ENCODE measurements around the gene SCFD2. TPM values are rescaled to one million over a fixed set of nuclear protein-coding genes. Genes with fewer than 3 reads are reported as not detected.

SCFD2 gene
- polyA plus RNA-seq, 3 donors = 5.4 to 9.4 (median 6.7) TPM

GRCh38 chr4:52997132-52997416, 368.8 kb downstream of the SCFD2 start:
- H3K4me3 ChIP-seq (replicated peaks in 1 of 3; ENCODE audit: low read depth in 2 of 3, low read length in 3 of 3) = no peak overlapping the region
- Mint-ChIP-seq H3K27ac (no peak overlapping the region), H3K4me1 (peaks cover 5% of the 10 kb centered on the region), H3K27me3 (ENCODE audit: low read depth in 3 of 3) (no peaks in the 10 kb centered on the region), H3K4me3 (no peak overlapping the region), H3K9me3 (peaks cover 0 to 7% (median 1%) of the 10 kb centered on the region in 7 donors), H3K36me3 (peaks cover 0 to 1% of the 10 kb centered on the region in 2 donors)
- no peaks in the 10 kb centered on the region for H3K27me3 ChIP-seq (ENCODE audit: control insufficient read depth in 2 of 2, insufficient read depth in 2 of 2, low read length in 2 of 2)
- H3K9me3 ChIP-seq (replicated peaks in 1 of 2; ENCODE audit: control insufficient read depth in 1 of 2, insufficient read depth in 1 of 2, low read length in 2 of 2) = no peaks in the 10 kb centered on the region
- H3K9ac ChIP-seq (ENCODE audit: insufficient read depth, low read length, poor library complexity, severe bottlenecking) = no peak overlapping the region
- no peak overlapping the region for H3K4me2 ChIP-seq (replicated peaks; ENCODE audit: extremely low read depth, low read length, poor library complexity, severe bottlenecking)
- TF ChIP-seq CTCF (IDR thresholded peaks at IDR 0.05) = no peak
- no peak for DNase-seq
- no peaks in the 10 kb centered on the region for H3K4me1 ChIP-seq (ENCODE audit: control insufficient read depth in 1 of 2, insufficient read depth in 2 of 2, low read length in 2 of 2)
- no peaks in the 10 kb centered on the region for H4K20me1 ChIP-seq (ENCODE audit: insufficient read depth, low read length)
- H3K27ac ChIP-seq (ENCODE audit: low read depth in 1 of 2, low read length in 2 of 2) = no peak overlapping the region
- intact Hi-C loops (cut with micrococcal nuclease) = no loop called here
- no peaks in the 10 kb centered on the region for H3K79me2 ChIP-seq (ENCODE audit: insufficient read depth, low read length)
- no peak overlapping the region for H2AFZ ChIP-seq (ENCODE audit: insufficient read depth, low read depth, low read length, poor library complexity, severe bottlenecking)
- no peaks in the 10 kb centered on the region for H3K36me3 ChIP-seq (replicated peaks in 1 of 2; ENCODE audit: control insufficient read depth in 1 of 2, insufficient read depth in 2 of 2, low read length in 2 of 2)
- WGBS (ENCODE audit: insufficient coverage) = 92% methylated on average over 2 of the region's 3 CpGs

GRCh38 chr4:52996261-52997131, 369.4 kb downstream of the SCFD2 start:
- DNase-seq = no peak

More at GRCh38 chr4:52996261-52997131, 369.4 kb downstream of the SCFD2 start:
- Histone ChIP-seq H3K4me1 (ENCODE audit: control insufficient read depth in 1 of 2, insufficient read depth in 2 of 2, low read length in 2 of 2) (no peaks in the 10 kb centered on the region), H3K27ac (ENCODE audit: low read depth in 1 of 2, low read length in 2 of 2) (no peak overlapping the region), H3K27me3 (ENCODE audit: control insufficient read depth in 2 of 2, insufficient read depth in 2 of 2, low read length in 2 of 2) (no peaks in the 10 kb centered on the region), H3K9me3 (replicated peaks in 1 of 2; ENCODE audit: control insufficient read depth in 1 of 2, insufficient read depth in 1 of 2, low read length in 2 of 2) (no peaks in the 10 kb centered on the region), H3K79me2 (ENCODE audit: insufficient read depth, low read length) (no peaks in the 10 kb centered on the region), H3K4me2 (replicated peaks; ENCODE audit: extremely low read depth, low read length, poor library complexity, severe bottlenecking) (no peak overlapping the region), H3K36me3 (replicated peaks in 1 of 2; ENCODE audit: control insufficient read depth in 1 of 2, insufficient read depth in 2 of 2, low read length in 2 of 2) (no peaks in the 10 kb centered on the region), H4K20me1 (ENCODE audit: insufficient read depth, low read length) (no peaks in the 10 kb centered on the region), H3K4me3 (replicated peaks in 1 of 3; ENCODE audit: low read depth in 2 of 3, low read length in 3 of 3) (no peak overlapping the region), H2AFZ (ENCODE audit: insufficient read depth, low read depth, low read length, poor library complexity, severe bottlenecking) (no peak overlapping the region), H3K9ac (ENCODE audit: insufficient read depth, low read length, poor library complexity, severe bottlenecking) (no peak overlapping the region)
- intact Hi-C loops (cut with micrococcal nuclease) = no loop called here
- no peak overlapping the region for H3K4me3 Mint-ChIP-seq
- no peak for TF ChIP-seq CTCF (IDR thresholded peaks at IDR 0.05)
- H3K27me3 Mint-ChIP-seq (ENCODE audit: low read depth in 3 of 3) = no peaks in the 10 kb centered on the region
- H3K9me3 Mint-ChIP-seq = peaks cover 0 to 9% (median 4%) of the 10 kb centered on the region in 7 donors
- 45% methylated on average over 5 of the region's 7 CpGs for WGBS (ENCODE audit: insufficient coverage)
- peaks cover 8% of the 10 kb centered on the region for H3K4me1 Mint-ChIP-seq
- peaks cover 0 to 1% of the 10 kb centered on the region in 2 donors for H3K36me3 Mint-ChIP-seq
- H3K27ac Mint-ChIP-seq = no peak overlapping the region
